H1 (cell line): ENCODE results near the gene NF1. TPM values are rescaled to one million over a fixed set of nuclear protein-coding genes. Genes with fewer than 3 reads are reported as not detected.
A peak's percentile ranks its signal among the peaks of the same experiment; 100 is the strongest.

Experiments
- CTCF ChIA-PET: fragments of 300-600 bp; sonication (Branson Sonifier 250); formaldehyde crosslinking; loops from one replicate; lab custom pipeline; 2021; ENCODE audit not compliant: partially characterized antibody; lab: Charles Lee
- POLR2A ChIA-PET: fragments of 300-600 bp; sonication (Branson Sonifier 250); formaldehyde crosslinking; loops from one replicate; lab custom pipeline; 2021; ENCODE audit warnings: inconsistent platforms; ENCODE audit not compliant: partially characterized antibody; lab: Charles Lee
- DNase-seq, 2 experiments: peaks; one replicate each; pipeline versions ENCODE4 v3.0.0 to v3.0.0-alpha.2; 2010 to 2022; ENCODE audit warnings: low spot score in 2 of 2, low read depth in 1 of 2, mixed read lengths in 1 of 2
- FAIRE-seq: peaks from 2 replicates; lab custom pipeline; 2011; peaks lifted over from hg19 to GRCh38; lab: Jason Lieb, UNC
- H2AFZ ChIP-seq: 2 replicates; pipeline ENCODE4 v1.8.1; 2012; ENCODE audit warnings: low read length, inconsistent platforms
- H2AK5ac ChIP-seq: 2 replicates; pipeline ENCODE4 v1.6.1; 2013; ENCODE audit warnings: low read depth, low read length
- H2BK120ac ChIP-seq: replicated peaks from 2 replicates; pipeline ENCODE3; 2013; ENCODE audit warnings: low read depth, low read length, inconsistent platforms
- H2BK12ac ChIP-seq: 2 replicates; pipeline ENCODE4 v1.6.1; 2013; ENCODE audit warnings: low read depth, low read length
- H2BK15ac ChIP-seq: 2 replicates; pipeline ENCODE4 v1.6.1; 2013; ENCODE audit warnings: low read length
- H2BK20ac ChIP-seq: 2 replicates; pipeline ENCODE4 v1.6.1; 2013; ENCODE audit warnings: low read length
- H2BK5ac ChIP-seq: 2 replicates; pipeline ENCODE4 v1.6.1; 2013; ENCODE audit warnings: low read depth, low read length
- H3K14ac ChIP-seq: 2 replicates; pipeline ENCODE4 v1.6.1; 2013; ENCODE audit warnings: inconsistent platforms; ENCODE audit not compliant: insufficient read length
- H3K18ac ChIP-seq: 2 replicates; pipeline ENCODE4 v1.6.1; 2013; ENCODE audit warnings: low read length; ENCODE audit errors: extremely low read depth
- H3K23ac ChIP-seq: 2 replicates; pipeline ENCODE4 v1.6.1; 2013; ENCODE audit warnings: inconsistent platforms; ENCODE audit not compliant: insufficient read length
- H3K23me2 ChIP-seq: 2 replicates; pipeline ENCODE4 v1.6.1; 2013; ENCODE audit warnings: low read depth, low read length
- H3K27ac ChIP-seq: 2 replicates; pipeline ENCODE4 v1.6.1; 2011; ENCODE audit warnings: low read depth, low read length, inconsistent platforms
- H3K27me3 ChIP-seq, 4 experiments: replicated peaks in 1 of 4; 1 replicate in 1 of 4; 2 replicates in 3 of 4; pipeline versions ENCODE4 v1.6.1 to v1.8.1; 2011 to 2013; ENCODE audit warnings: low read length in 3 of 4, mild to moderate bottlenecking in 3 of 4, inconsistent platforms in 2 of 4, mixed read lengths in 2 of 4, moderate library complexity in 1 of 4; ENCODE audit not compliant: control insufficient read depth in 3 of 4, insufficient read depth in 3 of 4; ENCODE audit errors: extremely low read depth in 1 of 4
- H3K36me3 ChIP-seq, 4 experiments: 2 replicates each; pipeline versions ENCODE4 v1.6.1 to v1.8.1; 2011 to 2013; ENCODE audit warnings: mild to moderate bottlenecking in 4 of 4, low read length in 3 of 4, moderate library complexity in 2 of 4, control low read depth in 1 of 4, inconsistent platforms in 1 of 4; ENCODE audit not compliant: insufficient read depth in 4 of 4, control insufficient read depth in 2 of 4
- H3K4ac ChIP-seq: replicated peaks from 2 replicates; pipeline ENCODE3; 2013; ENCODE audit warnings: low read length, low read depth, mixed read lengths, inconsistent platforms; ENCODE audit not compliant: insufficient read length
- H3K4me1 ChIP-seq, 4 experiments: replicated peaks in 1 of 4; 1 replicate in 1 of 4; 2 replicates in 3 of 4; pipeline versions ENCODE4 v1.6.1 to v1.8.1; 2011 to 2013; ENCODE audit warnings: low read length in 3 of 4, inconsistent platforms in 2 of 4, mixed read lengths in 1 of 4; ENCODE audit not compliant: insufficient read depth in 4 of 4, control insufficient read depth in 3 of 4
- H3K4me2 ChIP-seq, 2 experiments: 2 replicates each; pipeline versions ENCODE4 v1.6.1 to v1.8.1; 2011 to 2013; ENCODE audit warnings: low read depth in 2 of 2, low read length in 2 of 2, control low read depth in 1 of 2, inconsistent platforms in 1 of 2, mild to moderate bottlenecking in 1 of 2; ENCODE audit not compliant: insufficient read depth in 1 of 2
- H3K4me3 ChIP-seq, 4 experiments: fragments of 200-600, 300-600 bp in 1 of 4; sonication (generic), shearing (Covaris generic), sonication (Bioruptor Twin) in 1 of 4; 2 replicates each; pipeline versions ENCODE4 v1.5.1 to v1.8.1; 2011 to 2016; ENCODE audit warnings: low read length in 4 of 4, low read depth in 3 of 4, control low read depth in 2 of 4, inconsistent platforms in 2 of 4, mild to moderate bottlenecking in 2 of 4, mixed read lengths in 1 of 4, moderate library complexity in 1 of 4; ENCODE audit not compliant: insufficient read depth in 2 of 4; ENCODE audit errors: extremely low read depth in 1 of 4
- H3K56ac ChIP-seq: replicated peaks from 2 replicates; pipeline ENCODE3; 2013; ENCODE audit warnings: low read depth, mild to moderate bottlenecking, mixed read lengths, low read length, inconsistent platforms; ENCODE audit not compliant: insufficient read length
- H3K79me1 ChIP-seq: 2 replicates; pipeline ENCODE4 v1.6.1; 2013; ENCODE audit warnings: low read depth, low read length, control low read depth
- H3K79me2 ChIP-seq, 2 experiments: 2 replicates each; pipeline versions ENCODE4 v1.6.1 to v1.8.1; 2012 to 2013; ENCODE audit warnings: low read length in 2 of 2, mild to moderate bottlenecking in 2 of 2, inconsistent platforms in 1 of 2; ENCODE audit not compliant: insufficient read depth in 2 of 2, control insufficient read depth in 1 of 2
- H3K9ac ChIP-seq, 4 experiments: replicated peaks in 1 of 4; 1 replicate in 1 of 4; 2 replicates in 3 of 4; pipeline versions ENCODE4 v1.6.1 to v1.8.1; 2011 to 2013; ENCODE audit warnings: low read depth in 3 of 4, low read length in 3 of 4, control low read depth in 2 of 4, mild to moderate bottlenecking in 2 of 4, moderate library complexity in 2 of 4, inconsistent platforms in 1 of 4; ENCODE audit errors: extremely low read depth in 1 of 4
- H3K9me3 ChIP-seq, 2 experiments: 2 replicates each; pipeline versions ENCODE4 v1.6.1 to v1.8.1; 2012 to 2013; ENCODE audit warnings: mild to moderate bottlenecking in 2 of 2, moderate library complexity in 2 of 2, control low read depth in 1 of 2, inconsistent platforms in 1 of 2, low read depth in 1 of 2, low read length in 1 of 2, mixed read lengths in 1 of 2; ENCODE audit not compliant: insufficient read depth in 2 of 2
- H4K20me1 ChIP-seq, 2 experiments: replicated peaks in 1 of 2; 2 replicates each; pipeline versions ENCODE3 to v1.8.1; 2011 to 2013; ENCODE audit warnings: inconsistent platforms in 2 of 2, low read length in 2 of 2, mild to moderate bottlenecking in 1 of 2; ENCODE audit not compliant: insufficient read depth in 2 of 2, control insufficient read depth in 1 of 2
- H4K5ac ChIP-seq: 2 replicates; pipeline ENCODE4 v1.6.1; 2013; ENCODE audit warnings: low read length, low read depth, mixed read lengths, inconsistent platforms; ENCODE audit not compliant: insufficient read length
- H4K8ac ChIP-seq: 2 replicates; pipeline ENCODE4 v1.8.0; 2013; ENCODE audit warnings: mild to moderate bottlenecking, moderate library complexity, low read length, inconsistent platforms; ENCODE audit not compliant: insufficient read depth; ENCODE audit errors: extremely low read depth
- H4K91ac ChIP-seq: replicated peaks from 2 replicates; pipeline ENCODE3; 2013; ENCODE audit warnings: low read length, mixed read lengths, inconsistent platforms; ENCODE audit not compliant: insufficient read length
- CEBPB ChIP-seq: IDR thresholded peaks from 2 replicates; pipeline ENCODE4 v1.6.1; 2012; ENCODE audit warnings: low read depth, low read length
- NRF1 ChIP-seq: IDR thresholded peaks from 2 replicates; pipeline ENCODE4 v1.6.1; 2011; ENCODE audit warnings: mild to moderate bottlenecking, low read depth, low read length, improper control_type of control experiment
- RAD21 ChIP-seq, 2 experiments: IDR thresholded peaks in 1 of 2; conservative IDR thresholded peaks in 1 of 2; 2 replicates each; pipeline ENCODE4 v1.6.1; 2011; ENCODE audit warnings: low read depth in 2 of 2, low read length in 2 of 2, improper control_type of control experiment in 1 of 2, inconsistent platforms in 1 of 2, mild to moderate bottlenecking in 1 of 2, moderate library complexity in 1 of 2
- TCF12 ChIP-seq: IDR thresholded peaks from 2 replicates; pipeline ENCODE4 v1.6.1; 2011; ENCODE audit warnings: low read depth, mild to moderate bottlenecking, low read length
- WGBS, 2 experiments: shearing (Covaris generic) in 1 of 2; methylation state at CpG; one replicate each; pipeline versions ENCODE4 v1.1.6 to v1.1.7; 2013 to 2015; ENCODE audit warnings: low lambda C conversion rate in 2 of 2, mixed read lengths in 2 of 2, inconsistent platforms in 1 of 2, low coverage in 1 of 2, missing lambda C conversion rate in 1 of 2; ENCODE audit not compliant: insufficient replicate concordance in 2 of 2, insufficient coverage in 1 of 2, insufficient read length in 1 of 2; ENCODE audit errors: extremely low coverage in 1 of 2, missing lambda C conversion rate in 1 of 2; 5-methylcytosine and 5-hydroxymethylcytosine counted together
- polyA plus RNA-seq, 7 experiments: library from polyadenylated mRNA; depleted of rRNA in 3 of 7; stranded (reverse) in 5 of 7; unstranded in 2 of 7; fragments of >200 nt in 5 of 7; fragments of 200-250 nt in 2 of 7; gene quantifications; 1 replicate in 5 of 7; 2 replicates in 1 of 7; 4 replicates in 1 of 7; pipeline versions ENCODE4 v1.2.1 to v1.2.3, GENCODE V29; 2011 to 2013; ENCODE audit warnings: missing spikeins in 2 of 7, mixed read lengths in 2 of 7
- total RNA-seq: library from RNA; stranded (reverse); fragmentation: NEBNext Ultra II Directional; extraction: Animal tissue kit (Norgen Biotek cat#: 25700); gene quantifications from 2 replicates; pipeline ENCODE4 v1.2.1, GENCODE V29; 2021
- TF ChIP-seq, protein P1 (sequence below), 3 experiments: IDR thresholded peaks; 1 replicate in 2 of 3; 2 replicates in 1 of 3; pipeline versions ENCODE4 v1.5.1 to v1.6.1; 2011; ENCODE audit warnings: low read length in 3 of 3, mild to moderate bottlenecking in 3 of 3, inconsistent platforms in 2 of 3, low read depth in 1 of 3, moderate library complexity in 1 of 3; ENCODE audit not compliant: insufficient read depth in 1 of 3; ENCODE audit errors: control extremely low read depth in 1 of 3

Gene NF1
- total and polyA plus RNA-seq, 2 of the 8 experiments (the other 6 are each of a cell fraction or from before 2014, with no cell fraction given) = 19.3 to 29.6 TPM

DNA sequence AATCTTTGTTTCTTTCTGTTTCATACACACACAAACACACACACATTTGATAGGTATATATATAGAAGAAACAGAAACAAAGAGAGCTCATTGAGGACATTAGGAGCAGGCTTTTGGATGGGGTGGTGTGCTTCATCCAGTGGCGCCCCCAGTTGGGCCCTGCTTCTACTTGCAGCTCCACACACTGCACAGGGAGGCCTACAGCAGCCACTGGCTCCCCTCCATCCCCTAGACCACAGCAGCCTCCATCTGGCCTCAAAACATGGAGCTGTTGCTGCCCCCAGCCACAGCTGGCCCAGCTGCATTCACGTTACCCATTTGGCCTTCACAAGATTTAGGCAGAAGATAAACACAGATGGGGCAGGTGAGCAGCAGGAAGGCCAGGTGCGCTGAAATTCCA lies 33.1 kb upstream of the NF1 start:
- Histone ChIP-seq H3K79me2 (no peaks in the 10 kb centered on the region), H3K4me3 (no peak overlapping the region), H2AK5ac (no peak overlapping the region), H2BK15ac (no peak overlapping the region), H3K27ac (no peak overlapping the region), H4K8ac (peak overlapping the region; percentile 80; the same call in 1 of the 2 replicates), H4K20me1 (no peaks in the 10 kb centered on the region), H3K9me3 (no peaks in the 10 kb centered on the region), H3K4me2 (no peak overlapping the region), H2BK12ac (no peak overlapping the region), H3K56ac (no peak overlapping the region), H2BK120ac (no peak overlapping the region), H2BK5ac (no peak overlapping the region), H3K9ac (no peak overlapping the region), H3K14ac (no peak overlapping the region), H3K4me1 (no peaks in the 10 kb centered on the region)
- WGBS, 2 experiments = 66% methylated on average over 3 of the region's 3 CpGs; no CpG with 5 or more reads in 1 of the 2 experiments
- ChIA-PET CTCF (interaction anchor here (0.6 to 4.4 kb wide), 21 partner anchors 9 to 437 kb away, joined by 3 to 26 read pairs (median 3); no protein-coding TSS in a partner anchor), POLR2A (interaction anchor here (1.8 kb wide), 1 partner anchor 33 kb away, joined by 9 read pairs; the partner anchor contains the start of gene NF1)
- TF ChIP-seq NRF1 (no peak), TCF12 (0 out of 2 replicates have a peak, but pooled peaks have one; percentile 24), CEBPB (no peak), RAD21 (IDR thresholded peaks at IDR 0.05 in 1 of 2, conservative IDR thresholded peaks at IDR 0.05 in 1 of 2; ENCODE audit: low read depth in 2 of 2, low read length in 2 of 2) (peak; percentile 45 to 55)
- TF ChIP-seq, protein P1, sequence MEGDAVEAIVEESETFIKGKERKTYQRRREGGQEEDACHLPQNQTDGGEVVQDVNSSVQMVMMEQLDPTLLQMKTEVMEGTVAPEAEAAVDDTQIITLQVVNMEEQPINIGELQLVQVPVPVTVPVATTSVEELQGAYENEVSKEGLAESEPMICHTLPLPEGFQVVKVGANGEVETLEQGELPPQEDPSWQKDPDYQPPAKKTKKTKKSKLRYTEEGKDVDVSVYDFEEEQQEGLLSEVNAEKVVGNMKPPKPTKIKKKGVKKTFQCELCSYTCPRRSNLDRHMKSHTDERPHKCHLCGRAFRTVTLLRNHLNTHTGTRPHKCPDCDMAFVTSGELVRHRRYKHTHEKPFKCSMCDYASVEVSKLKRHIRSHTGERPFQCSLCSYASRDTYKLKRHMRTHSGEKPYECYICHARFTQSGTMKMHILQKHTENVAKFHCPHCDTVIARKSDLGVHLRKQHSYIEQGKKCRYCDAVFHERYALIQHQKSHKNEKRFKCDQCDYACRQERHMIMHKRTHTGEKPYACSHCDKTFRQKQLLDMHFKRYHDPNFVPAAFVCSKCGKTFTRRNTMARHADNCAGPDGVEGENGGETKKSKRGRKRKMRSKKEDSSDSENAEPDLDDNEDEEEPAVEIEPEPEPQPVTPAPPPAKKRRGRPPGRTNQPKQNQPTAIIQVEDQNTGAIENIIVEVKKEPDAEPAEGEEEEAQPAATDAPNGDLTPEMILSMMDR (IDR thresholded peaks at IDR 0.05; ENCODE audit: control extremely low read depth in 1 of 3, insufficient read depth in 1 of 3, low read depth in 1 of 3, low read length in 3 of 3) = peak; percentile 59 to 64 (median 59)
- TF ChIP-seq, all 59 proteins: peak for 3
- Histone ChIP-seq H3K23ac (no peak overlapping the region), H3K23me2 (no peaks in the 10 kb centered on the region), H4K91ac (no peak overlapping the region), H3K4ac (no peak overlapping the region), H2AFZ (no peak overlapping the region), H3K18ac (no peak overlapping the region), H3K27me3 (no peaks in the 10 kb centered on the region), H2BK20ac (no peak overlapping the region), H4K5ac (no peak overlapping the region), H3K79me1 (no peaks in the 10 kb centered on the region), H3K36me3 (no peaks in the 10 kb centered on the region)
- FAIRE-seq (no peak), DNase-seq (peak in 1 of 2 experiments; percentile 57)
